GM21737 (cell line): Measurements from ENCODE around the gene SIRT4.

Experiments used
- ATAC-seq: cut with Tn5 transposase; IDR thresholded peaks from one replicate; pipeline ENCODE4 v1.9.1; 2021; ENCODE audit warnings: mild to moderate bottlenecking, moderate library complexity; ENCODE audit not compliant: unreplicated experiment

The SIRT4 gene

GRCh38 chr12:120278137-120279069, 23.7 kb upstream of the SIRT4 start:
- no peak for ATAC-seq

- ATAC-seq = no peak
Observed at GRCh38 chr12:120283318-120283717, 18.8 kb upstream of the SIRT4 start.

GRCh38 chr12:120284381-120284780, 17.7 kb upstream of the SIRT4 start:
- no peak for ATAC-seq

- ATAC-seq = no peak
Observed at GRCh38 chr12:120286768-120287490, 15.2 kb upstream of the SIRT4 start.

GRCh38 chr12:120287491-120287890, 14.6 kb upstream of the SIRT4 start:
- ATAC-seq = no peak

GRCh38 chr12:120290609-120291305, 11.4 kb upstream of the SIRT4 start:
- no peak for ATAC-seq

GRCh38 chr12:120292411-120292660, 9.8 kb upstream of the SIRT4 start:
- ATAC-seq = no peak

GRCh38 chr12:120292661-120293531, 9.2 kb upstream of the SIRT4 start, which contains the start of gene RNU4-1:
Gene RNU4-1, minus strand, starts transcription at chr12:120293237.
- no peak for ATAC-seq

GRCh38 chr12:120314220-120314619, 12.1 kb downstream of the SIRT4 start:
- no peak for ATAC-seq

- ATAC-seq = no peak
Observed at GRCh38 chr12:120316798-120317223, 14.7 kb downstream of the SIRT4 start.

GRCh38 chr12:120317224-120318105, 15.3 kb downstream of the SIRT4 start:
- peak; percentile 98 for ATAC-seq

- no peak for ATAC-seq
Observed at GRCh38 chr12:120321382-120322202, 19.5 kb downstream of the SIRT4 start.

- no peak for ATAC-seq
Observed at GRCh38 chr12:120323772-120324171, 21.7 kb downstream of the SIRT4 start.

GRCh38 chr12:120324841-120325417, 22.8 kb downstream of the SIRT4 start:
- no peak for ATAC-seq

- no peak for ATAC-seq
Observed at GRCh38 chr12:120327593-120327992, 25.5 kb downstream of the SIRT4 start, which contains the start of gene PLA2G1B. Gene PLA2G1B, minus strand, starts transcription at chr12:120327779. Its CDS starts 26 bp downstream, at chr12:120327753.

GRCh38 chr12:120328228-120328627, 26.1 kb downstream of the SIRT4 start:
- no peak for ATAC-seq

GRCh38 chr12:120331390-120331789, 29.3 kb downstream of the SIRT4 start:
- no peak for ATAC-seq

GRCh38 chr12:120332041-120332440, 29.9 kb downstream of the SIRT4 start:
- no peak for ATAC-seq
